Daoy (cell line): ENCODE measurements around the gene SLC15A3. TPM values are rescaled to one million over a fixed set of nuclear protein-coding genes. Genes with fewer than 3 reads are reported as not detected.
A peak's percentile ranks its signal among the peaks of the same experiment; 100 is the strongest.

Experiments used
- DNase-seq: peaks from one replicate; pipeline ENCODE4 v3.0.0-alpha.2; 2015; ENCODE audit warnings: low read depth
- total RNA-seq: library from RNA; depleted of rRNA; stranded (reverse); fragments of >200 nt; shearing (Covaris generic); gene quantifications from 2 replicates; pipeline ENCODE4 v1.2.3, GENCODE V29; 2014

The SLC15A3 gene
- total RNA-seq, 1 experiment from 2014 or later, result 3.0 TPM

DNA sequence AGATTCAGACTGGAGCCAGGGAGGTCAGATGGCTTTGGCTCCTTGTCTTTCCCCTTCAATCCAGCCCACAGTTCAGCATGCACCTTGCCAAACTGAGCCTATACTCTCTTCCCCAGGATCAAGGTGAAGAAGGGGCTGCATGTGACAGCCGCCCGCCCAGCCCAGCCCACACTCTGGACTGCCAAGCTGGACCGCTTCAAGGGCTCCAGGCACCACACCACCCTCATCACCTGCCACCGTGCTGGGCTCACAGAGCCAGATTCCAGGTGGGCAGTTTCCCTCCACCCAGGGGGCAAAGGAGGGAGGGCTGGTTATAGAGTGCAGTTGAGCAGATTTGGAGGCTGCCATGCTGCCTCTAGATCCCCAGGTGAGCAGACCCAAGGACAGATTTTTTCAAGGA is 21.6 kb downstream of the SLC15A3 start:
- DNase-seq, result no peak

DNA sequence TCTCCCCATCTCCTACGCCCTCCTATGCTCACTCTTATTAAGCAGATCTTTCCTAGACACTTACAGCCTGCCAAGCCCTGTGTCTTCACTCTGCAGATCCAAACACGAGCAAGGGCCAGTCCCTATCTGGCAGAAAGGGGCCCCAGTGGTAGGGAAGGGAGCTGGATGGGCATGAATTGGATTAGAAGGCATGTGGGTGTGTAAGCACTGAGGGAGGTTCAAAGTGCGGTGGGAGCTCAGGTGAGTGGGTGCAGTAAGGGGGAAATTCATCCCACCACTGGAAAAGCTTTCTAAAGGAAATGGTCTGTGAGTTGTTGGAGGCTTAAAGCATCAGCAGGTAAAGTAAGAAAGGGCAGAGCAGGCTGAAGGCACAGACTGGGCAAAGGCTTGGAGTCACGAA is 22.2 kb downstream of the SLC15A3 start:
- no peak for DNase-seq

DNA sequence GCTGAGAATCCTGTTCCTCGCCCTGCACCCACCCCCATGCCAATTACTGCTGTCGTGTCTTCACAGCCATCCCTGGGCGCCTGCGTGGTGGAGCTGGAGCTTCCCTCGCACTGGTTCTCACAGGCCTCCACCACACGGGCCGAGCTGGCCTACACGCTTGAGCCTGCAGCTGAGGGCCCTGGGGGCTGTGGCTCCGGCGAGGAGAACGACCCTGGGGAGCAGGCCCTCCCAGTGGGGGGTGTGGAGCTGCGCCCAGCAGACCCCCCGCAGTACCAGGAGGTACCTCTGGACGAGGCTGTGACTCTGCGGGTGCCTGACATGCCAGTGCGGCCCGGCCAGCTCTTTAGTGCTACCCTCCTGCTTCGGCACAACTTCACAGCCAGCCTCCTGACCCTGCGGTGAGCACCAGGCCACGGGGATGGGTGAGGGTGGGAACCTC is 23.4 kb downstream of the SLC15A3 start:
- no peak for DNase-seq

DNA sequence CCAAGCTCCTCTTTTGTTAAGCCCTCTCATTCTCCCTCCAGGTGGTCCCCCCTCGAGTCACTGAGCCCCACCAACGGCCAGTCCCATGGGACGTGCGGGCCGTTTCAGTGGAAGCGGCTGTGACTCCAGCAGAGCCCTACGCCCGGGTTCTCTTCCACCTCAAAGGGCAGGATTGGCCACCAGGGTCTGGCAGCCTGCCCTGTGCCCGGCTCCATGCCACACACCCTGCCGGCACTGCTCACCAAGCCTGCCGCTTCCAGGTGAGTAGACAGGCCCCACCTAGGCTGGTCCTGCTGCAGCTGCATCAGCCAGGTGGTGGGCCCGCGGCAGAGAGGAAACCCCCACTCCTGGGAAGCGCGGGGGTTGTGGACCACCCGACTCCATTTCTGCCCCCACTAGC is 24.4 kb downstream of the SLC15A3 start:
- DNase-seq, result no peak

DNA sequence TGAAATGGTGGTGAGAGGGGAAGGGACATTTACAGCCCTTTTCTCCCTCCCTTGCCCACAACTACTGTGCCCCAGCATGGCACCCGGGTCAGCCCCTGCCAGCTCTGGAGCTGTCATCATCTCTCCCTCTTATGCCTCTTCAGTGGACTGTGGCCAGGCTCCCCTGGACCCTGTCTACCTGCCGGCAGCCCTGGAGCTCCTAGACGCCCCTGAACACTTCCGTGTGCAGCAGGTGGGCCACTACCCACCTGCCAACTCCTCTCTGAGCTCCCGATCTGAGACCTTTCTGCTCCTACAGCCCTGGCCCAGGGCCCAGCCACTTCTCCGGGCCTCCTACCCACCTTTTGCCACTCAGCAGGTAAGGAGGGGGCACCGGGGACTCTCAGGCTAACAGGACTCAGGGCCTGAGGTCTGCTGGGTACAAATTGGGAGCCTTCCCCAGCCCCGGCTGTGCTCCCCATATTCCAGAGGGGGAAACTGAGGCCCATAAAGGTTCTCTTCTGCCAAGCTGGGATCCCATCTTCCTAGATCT is 24.8 kb downstream of the SLC15A3 start:
- no peak for DNase-seq

DNA sequence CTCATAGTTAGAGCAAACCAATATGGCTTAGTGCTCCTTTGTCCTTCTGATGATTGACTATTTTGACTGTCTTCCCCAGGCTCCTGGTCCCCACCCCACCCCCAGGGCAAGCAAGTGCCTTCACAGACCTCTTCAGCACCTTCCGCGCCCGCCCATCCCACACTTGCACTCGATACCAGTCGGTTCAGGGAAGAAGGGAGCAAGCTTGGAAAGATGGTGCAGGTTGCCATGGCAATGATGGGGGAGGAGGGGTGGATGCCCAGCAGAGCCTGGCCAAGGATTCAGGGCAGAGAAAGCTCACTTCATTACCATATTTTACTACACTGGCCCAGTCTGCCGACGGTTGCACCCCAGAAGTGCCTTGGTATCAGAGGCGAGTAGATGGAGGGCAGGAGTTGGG is 25.5 kb downstream of the SLC15A3 start:
- no peak for DNase-seq

DNA sequence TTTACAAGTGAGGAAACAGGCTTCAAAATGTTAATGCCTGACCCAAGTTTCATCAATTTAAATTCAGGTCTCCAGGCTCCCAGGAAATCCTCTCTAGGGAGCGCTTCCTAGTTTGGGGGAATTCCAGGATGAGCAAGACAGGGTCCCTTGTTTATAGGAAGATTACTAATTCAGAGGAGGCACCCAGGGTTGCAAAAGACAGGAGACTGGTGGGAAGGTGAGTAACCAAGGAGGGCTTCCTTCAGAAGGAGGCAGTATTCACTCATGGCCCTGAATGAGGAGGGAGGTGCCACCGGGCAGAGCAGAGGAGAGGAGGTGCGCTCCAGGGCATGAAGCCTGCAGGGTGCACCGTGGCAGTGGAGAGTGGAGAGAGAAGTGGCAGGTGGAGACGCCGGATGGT is 26.1 kb downstream of the SLC15A3 start:
- DNase-seq, result peak; percentile 76

DNA sequence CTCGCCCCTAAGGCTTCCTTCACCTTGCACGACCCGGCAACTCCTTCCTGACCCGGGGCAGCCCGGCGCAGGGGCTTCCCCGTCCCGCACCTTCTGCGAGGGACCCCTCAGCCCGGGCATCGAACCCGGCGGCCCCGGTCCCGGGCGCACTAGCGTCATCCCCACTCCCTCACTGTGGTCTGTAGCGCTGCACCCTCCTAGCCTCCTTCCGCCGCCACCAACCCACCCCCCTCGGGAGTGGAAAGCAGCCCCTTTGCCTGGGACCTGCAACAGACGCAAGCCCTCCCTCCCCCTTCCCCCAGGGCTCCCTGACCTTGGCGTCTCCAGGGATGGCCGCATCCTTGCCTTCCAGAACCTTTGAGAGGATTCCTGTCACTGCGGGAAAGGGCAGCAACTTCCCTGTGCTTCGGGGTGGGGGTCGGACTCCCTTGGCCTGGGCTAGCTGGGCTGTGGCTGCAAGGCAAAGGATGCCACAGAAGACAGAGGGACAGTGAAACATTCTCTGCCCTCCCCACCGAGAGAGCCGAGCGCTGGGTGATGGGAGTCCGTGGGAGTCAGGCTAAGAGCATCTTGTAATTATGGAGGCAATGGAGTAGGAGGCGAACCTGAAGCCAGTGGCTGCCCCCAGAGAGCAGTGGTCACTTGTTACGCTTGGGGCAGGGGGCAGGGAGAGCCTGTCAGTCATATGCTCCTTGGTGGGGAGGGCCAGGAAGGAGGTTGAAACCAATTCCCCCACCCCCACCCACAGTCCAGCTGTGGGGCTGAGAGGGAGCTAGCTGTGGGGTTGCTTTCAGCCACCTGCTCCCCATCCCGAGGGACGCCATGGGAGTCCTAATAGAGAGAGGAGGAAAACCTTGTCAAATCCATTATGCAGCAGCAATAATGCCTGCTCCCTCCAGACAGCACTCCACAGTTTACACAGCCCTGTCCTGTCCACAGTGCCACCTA is 26.8 kb downstream of the SLC15A3 start:
- peak; percentile 20 for DNase-seq

DNA sequence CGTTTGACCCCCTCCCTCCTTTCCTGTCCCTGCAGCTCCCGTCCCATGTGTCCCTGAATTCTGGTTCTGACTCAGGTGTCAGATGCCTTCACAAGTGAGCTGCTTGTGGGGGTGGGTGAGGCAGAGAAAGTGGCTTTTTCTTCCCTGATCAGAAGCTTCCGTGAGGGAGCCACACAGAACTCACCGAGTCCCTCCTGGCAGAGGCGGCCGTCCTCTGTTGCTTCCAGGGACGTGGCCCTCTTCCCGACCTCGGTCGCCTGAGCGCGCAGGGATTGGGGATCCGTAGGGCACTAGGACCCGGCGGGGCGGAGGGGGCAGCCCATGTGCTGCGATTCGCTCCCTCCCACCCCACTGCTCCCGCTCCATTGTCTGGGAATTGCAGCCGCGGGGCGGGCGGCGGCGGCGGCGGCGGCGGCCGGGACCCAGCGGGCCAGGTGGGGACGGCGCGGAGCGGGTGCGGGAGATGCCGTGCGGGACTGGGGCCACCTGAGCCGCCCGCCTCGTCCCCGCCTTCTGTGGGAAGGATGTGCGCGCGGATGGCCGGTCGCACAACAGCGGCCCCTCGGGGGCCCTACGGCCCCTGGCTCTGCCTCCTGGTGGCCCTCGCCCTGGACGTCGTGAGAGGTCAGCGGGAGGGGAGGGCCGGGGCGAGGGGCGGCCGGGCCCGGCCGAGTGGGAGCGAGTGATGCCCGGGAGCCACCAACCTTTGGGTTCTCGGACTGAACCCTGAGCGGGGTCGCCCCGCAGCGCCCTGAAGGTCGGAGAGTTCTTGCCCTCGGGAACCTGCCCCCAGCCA is 27.7 kb downstream of the SLC15A3 start, which contains the start of gene TMEM132A:
TMEM132A (plus strand) TSS at position 351 of the 796 bp plus-strand sequence; CDS start at position 525, 174 bp downstream.
- peak; percentile 85 for DNase-seq

DNA sequence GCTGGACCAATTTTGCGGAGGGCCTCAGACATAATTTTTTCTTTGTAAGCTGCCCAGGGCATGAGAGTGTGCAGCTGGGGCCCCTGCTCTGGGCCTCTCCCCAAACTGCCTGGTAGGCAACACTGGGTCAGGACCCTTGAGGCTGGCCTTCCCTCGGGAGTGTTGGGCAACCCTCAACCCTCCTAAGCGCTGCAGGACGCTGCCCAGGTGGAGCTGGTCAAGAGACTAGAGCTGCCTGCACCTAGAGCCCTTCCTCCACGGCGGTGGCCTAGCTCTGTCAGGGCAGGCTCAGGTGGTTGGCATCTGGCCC is 28.2 kb downstream of the SLC15A3 start:
- DNase-seq, result no peak

DNA sequence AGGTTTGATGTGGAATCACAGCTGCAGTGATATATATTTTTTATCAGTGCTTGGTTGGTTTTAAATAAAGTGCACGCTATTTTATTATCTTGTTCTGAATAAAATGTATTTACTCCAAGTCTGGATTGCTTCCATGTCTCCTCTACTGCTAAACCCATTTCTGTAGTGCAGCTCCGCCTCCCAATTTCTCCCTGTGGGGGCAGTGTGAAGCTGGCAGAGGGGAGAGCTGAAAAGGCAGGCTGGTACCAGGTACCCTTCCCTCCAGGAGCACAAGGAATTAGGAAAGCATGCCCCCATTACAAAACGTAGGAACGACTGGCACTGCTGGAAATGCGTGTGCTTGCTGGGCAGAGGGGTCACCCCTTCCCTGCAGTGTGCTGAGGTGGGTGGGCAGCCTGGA is 28.6 kb downstream of the SLC15A3 start:
- no peak for DNase-seq

DNA sequence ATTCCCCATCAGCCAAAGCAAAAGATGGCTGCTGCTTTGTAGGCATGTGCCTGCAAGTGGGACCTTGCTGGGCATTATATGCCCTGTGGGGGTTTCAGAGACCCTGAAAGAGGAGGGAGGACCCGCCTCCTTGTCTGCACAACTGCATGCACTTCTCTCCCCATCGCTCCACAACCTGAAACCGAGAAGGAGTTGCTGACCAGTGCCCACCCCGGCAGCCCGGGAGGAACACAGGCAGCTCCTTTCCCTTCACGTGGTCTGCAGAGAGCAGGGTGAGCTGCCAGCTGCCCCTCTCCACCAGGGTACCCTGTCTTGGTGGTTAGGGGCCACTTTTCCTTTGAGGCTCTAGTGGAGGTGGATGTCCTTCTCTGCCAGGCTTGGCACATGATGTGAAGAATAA is 29.1 kb downstream of the SLC15A3 start:
- no peak for DNase-seq

DNA sequence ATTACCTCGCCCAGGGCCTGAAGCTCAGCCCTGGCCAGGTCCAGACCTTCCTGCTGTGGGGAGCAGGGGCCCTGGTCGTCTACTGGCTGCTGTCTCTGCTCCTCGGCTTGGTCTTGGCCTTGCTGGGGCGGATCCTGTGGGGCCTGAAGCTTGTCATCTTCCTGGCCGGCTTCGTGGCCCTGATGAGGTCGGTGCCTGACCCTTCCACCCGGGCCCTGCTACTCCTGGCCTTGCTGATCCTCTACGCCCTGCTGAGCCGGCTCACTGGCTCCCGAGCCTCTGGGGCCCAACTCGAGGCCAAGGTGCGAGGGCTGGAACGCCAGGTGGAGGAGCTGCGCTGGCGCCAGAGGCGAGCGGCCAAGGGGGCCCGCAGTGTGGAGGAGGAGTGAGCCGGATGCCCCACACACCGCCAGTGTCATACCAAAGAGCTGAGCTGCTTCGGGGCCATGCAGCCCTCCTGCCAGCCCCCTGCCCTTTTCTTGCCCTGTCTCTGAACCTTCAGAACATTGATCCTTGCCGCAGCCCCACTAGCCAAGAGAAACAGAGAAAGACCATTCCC is 30.1 kb downstream of the SLC15A3 start:
- no peak for DNase-seq

DNA sequence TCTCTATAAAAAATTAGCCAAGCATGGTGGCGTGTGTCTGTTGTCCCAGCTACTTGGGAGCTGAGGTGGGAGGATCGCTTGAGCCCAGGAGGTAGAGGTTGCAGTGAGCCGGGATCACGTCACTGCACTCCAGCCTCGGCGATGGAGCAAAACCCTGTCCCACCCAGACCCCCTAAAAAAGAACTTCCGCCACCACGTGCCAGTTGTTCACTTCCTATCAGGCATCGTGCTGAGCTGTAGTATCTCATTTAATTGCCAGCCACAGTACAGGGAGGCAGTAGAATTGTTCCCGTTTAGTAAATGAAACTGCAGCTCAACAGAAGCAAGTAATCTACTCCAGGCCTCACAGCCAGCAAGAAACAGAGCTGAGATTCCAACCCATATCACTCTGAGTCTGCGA is 30.7 kb downstream of the SLC15A3 start:
- no peak for DNase-seq

DNA sequence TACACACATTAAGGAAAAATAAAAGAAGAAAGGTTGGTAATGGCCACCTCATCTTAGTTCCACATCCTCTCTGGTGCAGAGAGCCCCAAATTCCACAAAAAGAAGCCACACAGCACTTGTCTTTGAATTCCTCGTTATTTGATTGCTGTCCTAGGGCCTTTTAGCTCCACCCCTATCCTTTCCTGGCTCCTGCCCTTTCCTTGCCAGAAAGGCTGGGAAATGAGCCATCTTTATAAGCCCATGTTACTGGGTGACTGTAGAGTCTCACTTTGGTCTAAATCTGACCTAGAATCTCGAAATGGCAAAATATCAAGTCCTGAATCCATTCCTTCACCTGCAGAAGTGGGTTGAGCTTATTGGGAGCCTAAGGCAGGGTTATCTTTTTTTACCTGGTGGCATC is 32.0 kb downstream of the SLC15A3 start:
- no peak for DNase-seq

DNA sequence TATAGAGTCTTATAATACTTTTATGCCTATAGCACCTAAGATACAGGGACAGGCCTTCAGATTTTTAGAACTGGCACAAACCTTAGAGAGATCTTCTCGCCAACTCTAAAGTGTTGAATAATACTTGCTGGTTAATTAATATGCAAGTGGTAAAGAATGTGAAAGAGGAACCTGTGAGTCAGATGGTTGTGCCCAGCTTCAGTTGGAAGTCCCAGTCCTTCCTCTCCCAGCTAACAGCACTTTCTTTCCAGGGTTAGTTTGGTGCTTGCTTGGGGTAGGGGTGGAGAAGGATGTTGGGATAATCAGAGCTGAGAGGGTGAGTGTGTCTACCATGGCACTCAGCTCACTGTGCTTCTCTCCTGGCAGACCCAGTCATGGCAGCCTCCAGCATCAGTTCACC is 32.7 kb downstream of the SLC15A3 start:
- DNase-seq, result no peak

DNA sequence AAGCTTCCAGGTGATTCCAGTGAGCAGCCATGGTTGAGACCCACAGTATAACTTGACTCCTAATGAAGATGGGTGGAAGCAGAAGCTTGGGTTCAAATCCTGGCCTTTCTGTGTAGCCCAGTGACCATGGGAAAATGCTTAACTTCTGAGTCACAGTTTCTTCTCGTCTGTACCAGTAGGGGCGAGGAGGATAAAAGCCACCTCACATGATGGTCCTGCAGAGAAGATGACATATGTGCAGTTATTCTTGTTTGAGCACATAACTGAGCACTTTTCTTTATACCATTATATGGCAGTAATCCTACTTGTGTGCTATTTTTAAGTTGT is 33.1 kb downstream of the SLC15A3 start:
- peak; percentile 27 for DNase-seq

DNA sequence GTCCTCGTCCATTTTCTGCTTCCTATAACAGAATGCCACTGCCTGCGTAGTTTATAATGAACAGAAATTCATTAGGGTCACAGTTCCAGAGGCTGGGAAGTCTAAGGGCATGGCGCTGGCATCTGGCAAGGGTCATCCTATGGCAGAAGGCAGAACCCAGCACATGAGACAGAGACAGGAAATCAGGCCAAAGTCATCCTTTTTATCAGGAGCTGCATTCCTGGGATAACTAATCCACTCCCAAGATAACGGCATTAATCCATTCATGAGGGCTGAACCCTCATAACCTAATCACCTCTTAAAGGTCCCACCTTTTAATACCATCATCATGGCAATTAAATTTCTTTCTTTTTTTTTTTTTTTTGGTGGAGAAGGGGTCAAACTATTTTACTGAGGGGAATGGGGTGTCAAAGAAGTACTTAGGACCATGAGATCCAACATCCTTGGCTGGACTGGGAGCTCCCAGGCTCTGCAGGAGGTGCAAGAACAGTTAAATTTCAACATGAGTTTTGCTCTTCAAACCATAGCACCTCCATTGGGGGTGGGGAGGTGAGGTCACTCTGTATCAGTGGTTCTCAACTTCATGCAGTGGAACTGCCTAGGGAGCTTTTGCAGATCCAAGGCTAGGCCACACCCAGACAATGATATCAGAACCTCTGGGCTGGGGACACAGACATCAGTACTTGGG is 33.6 kb downstream of the SLC15A3 start:
- DNase-seq, result no peak

DNA sequence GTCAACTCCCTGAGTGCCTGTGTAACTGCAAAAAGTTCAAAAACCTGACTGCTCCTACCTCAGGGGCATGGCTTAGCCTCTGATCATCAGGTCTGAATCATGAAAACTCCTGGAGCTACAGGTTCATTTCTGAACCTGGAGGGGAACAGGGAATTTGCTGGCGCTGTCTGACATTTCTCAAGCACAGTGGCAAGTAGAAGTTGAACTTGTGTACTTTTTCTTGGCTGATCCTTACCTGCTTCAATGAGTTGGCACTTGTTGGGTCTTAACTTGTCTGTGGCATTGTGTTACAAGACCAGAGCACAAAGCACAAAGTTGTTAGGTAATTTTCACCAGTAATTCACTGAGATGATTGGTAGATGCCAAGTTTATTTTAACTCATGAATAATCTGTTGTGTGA is 34.7 kb downstream of the SLC15A3 start:
- no peak for DNase-seq

DNA sequence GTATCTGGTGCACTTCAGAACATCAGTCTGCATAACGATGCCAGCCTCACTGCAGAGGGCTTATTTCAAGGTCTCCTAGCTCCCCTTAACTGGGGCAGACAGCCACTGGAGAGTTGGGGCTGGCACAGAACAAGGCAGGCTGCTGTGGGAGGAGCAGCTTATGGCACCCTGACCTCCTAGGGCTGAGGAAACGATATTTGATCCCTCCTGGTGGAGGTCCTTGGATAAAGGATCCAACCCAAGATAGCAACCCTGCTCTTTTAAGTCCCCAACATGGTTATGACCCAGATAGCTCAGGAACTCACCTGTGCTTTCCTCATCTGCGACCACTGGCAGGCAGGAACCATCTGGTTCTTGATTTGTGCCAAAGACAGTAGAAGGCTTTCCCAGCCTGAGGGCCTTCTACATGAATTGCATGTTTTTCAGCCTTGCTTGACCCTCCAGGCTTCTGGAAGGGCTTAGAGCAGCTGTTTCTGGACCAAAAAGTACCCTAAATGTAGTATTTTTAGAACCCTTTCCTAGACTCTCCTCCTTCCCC is 35.2 kb downstream of the SLC15A3 start:
- DNase-seq, result no peak

DNA sequence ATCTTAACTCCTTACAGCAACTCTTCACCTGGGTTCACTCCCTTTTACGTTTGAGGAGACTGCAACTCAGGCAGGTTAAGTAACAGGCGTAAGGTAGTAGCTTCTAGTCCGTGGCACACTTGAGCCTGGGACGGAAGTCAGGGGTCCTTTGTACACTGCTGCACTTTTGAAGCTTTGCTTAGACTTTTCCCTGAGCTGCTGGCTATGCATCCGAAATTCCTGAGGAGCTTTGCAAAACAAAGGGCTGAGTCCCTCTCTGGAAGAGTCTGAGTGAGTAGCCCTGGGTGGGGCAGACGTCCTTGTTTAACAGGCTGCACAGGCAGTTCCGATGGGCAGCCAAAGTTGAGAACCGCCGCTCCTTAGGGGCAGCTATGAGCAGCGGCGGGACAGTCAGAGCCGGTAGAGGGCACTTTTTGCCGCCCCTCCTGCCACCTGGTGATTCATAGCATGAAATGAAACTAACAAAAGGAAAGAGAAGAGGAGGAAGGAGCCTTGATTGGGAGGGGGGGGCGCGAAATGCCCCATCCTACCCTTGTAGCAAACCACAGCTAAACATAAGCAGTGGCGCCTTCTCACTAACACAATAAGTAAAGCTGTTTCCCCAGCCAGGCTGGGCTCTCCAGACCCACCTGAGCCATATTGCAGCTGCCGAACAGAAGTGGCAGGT is 36.6 kb downstream of the SLC15A3 start:
- peak; percentile 81 for DNase-seq
